NCI-H748 (cell line): ENCODE data around the gene MARS1.
A peak's percentile ranks its signal among the peaks of the same experiment; 100 is the strongest.

Source experiments
- DNase-seq: peaks from one replicate; lab custom pipeline; 2025; ENCODE audit not compliant: unreplicated experiment; lab: John Stamatoyannopoulos, UW

MARS1 gene

DNA sequence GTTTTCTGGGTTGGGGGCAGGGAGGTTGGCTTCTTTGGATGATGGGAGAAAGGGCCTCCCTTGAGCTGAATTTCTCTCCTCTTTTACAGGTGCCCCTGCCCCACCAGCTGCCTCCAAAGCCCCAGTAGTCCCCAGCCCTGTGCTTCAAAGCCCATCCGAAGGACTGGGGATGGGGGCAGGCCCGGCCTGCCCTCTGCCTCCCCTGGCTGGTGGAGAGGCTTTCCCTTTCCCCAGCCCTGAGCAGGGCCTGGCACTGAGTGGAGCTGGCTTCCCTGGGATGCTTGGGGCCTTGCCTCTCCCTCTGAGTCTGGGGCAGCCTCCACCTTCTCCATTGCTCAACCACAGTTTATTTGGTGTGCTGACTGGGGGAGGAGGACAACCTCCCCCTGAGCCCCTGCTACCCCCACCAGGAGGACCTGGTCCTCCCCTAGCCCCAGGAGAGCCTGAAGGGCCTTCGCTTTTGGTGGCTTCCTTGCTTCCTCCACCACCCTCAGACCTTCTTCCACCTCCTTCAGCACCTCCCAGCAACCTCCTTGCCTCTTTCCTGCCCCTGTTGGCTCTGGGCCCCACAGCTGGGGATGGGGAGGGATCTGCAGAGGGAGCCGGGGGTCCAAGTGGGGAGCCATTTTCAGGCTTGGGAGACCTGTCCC is 38.7 kb downstream of the MARS1 start:
- DNase-seq: no peak

DNA sequence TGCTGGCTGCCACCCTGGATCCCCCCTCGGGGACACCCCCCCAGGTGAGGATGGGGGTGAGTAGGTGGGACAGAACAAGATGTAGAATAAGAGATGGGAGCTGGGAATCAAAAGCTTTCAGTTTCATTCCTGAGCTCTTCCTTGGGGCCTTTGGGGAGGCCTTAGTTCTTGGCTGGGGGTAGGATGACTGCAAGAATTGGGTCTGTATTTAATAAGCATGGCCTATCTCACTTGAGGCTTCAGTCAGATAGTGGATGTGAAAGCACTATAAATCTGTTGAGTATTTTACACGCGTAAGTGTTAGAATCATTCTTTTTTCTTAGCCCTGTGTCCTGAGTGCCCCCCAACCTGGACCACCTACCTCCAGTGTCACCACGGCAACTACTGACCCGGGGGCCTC is 39.3 kb downstream of the MARS1 start:
- no peak for DNase-seq

DNA sequence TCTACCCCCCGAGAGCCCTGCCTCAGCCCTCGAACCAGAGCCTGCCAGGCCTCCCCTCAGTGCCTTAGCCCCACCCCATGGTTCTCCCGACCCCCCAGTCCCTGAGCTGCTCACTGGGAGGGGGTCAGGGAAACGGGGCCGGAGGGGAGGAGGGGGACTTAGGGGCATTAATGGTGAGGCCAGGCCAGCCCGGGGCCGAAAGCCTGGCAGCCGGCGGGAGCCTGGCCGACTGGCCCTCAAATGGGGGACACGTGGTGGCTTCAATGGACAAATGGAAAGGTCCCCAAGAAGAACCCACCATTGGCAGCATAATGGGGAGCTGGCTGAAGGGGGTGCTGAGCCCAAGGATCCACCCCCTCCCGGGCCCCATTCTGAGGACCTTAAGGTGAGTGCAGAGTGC is 40.3 kb downstream of the MARS1 start:
- DNase-seq: no peak

DNA sequence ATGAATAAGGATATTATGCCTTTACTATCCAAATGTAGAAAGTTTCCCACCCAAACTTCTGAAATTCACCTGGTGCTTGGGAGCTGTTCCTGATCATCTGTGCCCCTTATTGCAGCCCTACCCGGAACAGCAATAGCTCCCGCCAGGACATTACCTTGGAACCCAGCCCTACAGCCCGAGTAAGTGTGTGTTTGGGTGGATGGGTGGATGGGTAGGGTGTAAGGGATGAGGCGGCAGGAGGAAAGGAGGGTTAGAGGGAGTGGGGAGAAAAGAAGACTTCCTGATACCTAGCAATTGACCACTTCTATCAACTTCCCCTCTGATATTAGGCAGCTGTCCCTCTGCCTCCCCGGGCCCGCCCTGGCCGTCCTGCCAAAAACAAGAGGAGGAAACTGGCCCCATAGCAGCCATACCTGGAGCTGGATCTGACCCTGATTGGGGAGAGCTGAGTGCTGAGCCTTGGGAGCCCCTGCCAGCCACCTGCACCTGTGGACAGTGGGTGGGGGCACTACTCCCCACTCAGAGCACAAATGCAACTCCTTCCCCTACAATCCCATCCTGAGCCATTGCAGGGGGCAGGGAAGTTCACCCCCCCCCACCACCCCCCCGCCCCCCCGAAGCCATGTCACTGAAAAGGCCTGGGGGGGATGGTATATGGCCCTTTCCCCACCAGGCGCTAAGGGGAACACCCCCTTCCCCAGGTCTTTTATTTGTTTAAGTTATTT is 41.1 kb downstream of the MARS1 start:
- DNase-seq: no peak

DNA sequence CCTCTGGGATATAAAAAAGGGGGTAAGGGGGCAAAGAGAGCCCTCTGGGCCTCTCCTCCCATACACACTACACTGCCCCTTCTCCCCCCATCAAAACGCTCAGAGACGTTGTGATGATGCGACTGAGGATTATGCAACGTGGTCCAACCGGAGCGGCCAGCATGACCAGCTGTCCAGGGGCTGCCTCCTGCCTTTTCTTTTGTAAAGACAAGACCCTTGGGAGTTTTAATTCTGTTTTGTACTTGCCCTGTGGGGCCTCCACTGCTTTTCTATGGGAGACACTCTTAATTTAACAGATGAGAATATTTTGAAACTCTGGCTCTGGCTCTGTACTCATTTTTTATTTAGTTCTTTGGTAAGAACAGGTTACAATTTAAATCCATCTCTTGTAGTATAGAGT is 42.0 kb downstream of the MARS1 start:
- DNase-seq: no peak

DNA sequence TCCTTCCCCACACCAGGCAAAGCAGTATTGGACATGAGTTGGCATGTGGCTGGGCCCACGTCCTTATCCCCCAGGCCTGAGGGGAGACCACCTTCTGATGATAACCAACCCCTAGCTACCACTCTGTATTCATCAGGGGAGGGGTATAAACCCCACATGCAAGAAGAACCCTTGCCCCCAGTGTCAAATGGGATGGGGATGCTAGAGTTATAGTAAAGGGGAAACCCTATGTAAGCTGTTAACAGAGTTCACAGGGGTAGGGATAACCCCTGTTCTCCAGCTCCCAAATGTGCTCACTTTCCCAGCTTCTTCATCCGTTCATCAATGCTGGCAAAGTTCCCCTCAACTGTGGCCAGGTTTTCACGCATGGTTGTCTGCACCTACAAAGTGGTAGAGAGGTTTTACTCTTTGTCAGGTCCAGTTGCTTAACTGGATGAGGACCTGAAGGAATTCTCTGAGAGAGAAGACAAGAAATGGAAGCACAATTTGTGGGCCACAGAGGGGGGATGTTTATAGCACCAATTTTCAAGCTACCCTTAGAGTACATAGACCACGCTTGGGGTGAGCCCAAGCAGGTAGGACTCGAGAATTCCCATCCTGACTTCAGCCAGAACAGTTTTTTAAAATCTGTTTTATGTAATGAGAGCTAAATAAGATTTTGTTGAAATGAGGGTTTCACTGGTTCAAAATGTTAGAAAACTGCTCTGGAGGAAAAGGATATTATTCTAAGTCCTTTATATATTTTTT is 42.7 kb downstream of the MARS1 start:
- DNase-seq: no peak

DNA sequence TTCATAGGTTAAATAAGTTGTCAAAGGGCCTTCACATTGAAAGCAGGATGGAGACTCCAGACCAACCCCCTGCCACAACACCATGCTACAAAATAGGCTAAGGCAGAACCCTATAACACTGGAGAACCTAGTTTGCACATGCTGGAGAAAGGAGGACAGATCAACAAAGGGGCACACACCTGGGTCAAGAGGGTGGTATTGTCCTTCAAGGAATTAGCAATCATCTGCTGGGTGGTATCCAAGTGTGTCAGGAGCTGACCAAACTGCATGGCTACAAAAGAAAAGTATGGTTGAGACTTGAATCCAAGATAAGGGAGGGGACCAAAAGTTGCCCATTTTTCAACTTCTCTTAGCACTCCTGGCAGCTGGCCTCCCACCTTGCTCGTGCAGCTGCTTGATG is 44.0 kb downstream of the MARS1 start:
- no peak for DNase-seq

DNA sequence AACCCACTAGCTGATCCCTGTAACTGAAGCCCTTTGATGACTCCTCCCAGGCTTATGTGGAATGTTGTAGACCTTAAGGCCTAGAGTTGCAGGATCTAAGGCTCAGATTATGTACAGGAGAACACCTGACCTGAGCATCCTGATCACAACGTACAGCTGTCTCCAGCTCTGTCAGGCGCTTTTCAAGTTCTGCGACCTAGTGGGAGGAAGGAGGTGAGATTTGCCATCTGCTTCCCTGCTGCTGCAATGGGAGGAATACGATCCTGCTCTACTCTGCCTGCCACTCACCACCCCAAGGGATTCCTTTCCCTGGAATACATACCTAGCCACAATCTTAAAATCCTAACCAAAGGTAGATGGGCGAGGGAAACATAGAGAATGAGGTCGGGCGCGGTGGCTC is 45.2 kb downstream of the MARS1 start:
- DNase-seq: no peak

DNA sequence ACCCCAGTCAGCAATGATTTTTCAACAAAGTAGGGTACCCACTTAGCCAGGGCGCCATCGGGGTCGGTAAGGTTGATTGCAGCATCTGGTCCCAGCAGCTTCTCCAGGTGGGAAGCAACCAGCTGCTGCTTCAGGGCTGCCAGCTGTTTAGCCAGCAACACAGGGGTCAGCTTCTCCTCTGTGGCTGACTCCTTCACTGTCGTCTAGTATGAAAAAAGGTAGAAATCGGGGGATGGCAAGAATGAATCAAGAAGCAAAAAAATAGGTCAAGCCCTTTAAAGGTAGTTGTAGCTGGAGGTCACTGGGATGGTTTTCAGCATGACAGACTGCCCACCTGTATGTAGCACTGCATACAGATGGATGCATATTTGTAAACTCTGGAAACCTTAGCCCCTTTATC is 46.4 kb downstream of the MARS1 start:
- no peak for DNase-seq

DNA sequence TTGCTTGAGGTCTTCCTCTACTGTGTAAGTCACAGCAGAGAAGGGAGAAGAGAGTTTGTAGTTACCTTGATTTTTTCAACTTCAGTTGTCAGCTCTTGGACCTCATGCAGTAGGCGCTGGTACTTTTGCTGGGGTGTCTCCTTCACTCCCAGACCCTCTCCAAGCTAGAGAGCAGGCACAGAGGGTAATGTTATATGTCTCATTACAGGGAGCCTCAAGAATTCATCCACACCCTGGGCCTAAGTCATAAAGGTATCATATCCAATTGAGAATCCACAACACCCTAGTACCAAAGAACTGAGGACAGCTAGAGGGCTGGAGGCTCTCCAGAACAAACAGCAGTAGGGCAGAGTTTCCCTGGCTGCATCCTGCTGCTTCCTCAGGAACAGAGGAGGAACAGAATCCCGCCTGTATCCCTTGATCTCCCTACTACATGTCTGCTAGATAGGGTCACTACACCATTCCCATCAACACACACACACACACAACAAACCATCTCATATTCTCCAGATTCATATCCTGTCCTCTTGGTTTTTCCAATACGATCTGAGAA is 47.2 kb downstream of the MARS1 start:
- no peak for DNase-seq

DNA sequence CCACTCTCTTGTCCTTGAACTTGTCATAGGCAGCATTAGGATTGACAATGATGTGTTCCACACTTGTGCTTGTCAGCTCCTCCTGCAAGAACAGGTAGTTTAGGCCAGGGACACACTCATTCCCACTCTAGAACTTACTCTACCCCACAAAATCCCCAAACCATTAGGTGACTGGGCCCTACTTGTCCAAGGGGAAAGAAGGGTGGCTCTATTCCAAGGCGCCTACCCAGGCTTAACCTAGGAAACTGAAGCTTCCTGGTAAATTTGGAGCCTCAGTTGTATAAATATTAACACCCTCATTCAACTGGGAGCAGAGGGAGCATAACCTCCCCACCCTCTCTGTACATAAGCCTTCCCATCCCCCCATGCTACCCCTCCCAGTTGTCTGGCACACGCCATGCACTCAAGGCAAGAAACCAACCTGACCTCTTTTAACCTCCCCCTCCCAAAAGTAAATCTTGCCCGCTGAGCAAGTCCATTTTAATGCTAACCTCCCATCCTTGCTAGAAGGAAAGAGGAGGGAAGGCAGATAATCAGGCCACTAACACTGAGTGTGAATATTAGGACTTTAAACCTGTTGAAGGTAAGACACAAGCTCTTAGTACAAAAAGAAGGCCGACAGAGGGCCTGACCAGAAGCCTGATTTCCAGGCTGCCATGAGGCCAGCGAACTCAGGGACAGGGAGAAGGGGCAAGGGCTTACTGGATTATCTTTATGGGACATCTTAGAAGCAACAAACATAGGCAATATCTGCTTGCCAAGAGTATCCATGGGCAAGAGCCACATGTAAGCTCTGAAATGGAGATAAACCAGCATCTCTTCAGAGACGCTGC is 48.1 kb downstream of the MARS1 start:
- no peak for DNase-seq

DNA sequence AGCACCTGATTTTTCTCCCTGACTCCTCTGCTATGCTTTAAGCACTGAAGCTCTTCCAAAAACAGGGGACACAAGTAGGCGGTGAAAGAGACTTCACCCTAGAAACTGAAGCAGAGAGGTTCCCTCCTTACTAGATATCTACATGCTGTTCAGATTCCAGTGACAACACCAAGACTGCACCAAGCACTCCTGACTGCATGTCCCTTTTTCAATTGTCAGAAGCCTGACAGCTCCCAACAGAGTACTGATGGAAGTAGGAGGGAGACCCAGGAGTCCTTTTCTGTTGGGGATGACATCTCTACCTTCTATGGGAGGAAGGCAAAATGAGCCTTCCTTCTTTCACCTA is 48.7 kb downstream of the MARS1 start:
- DNase-seq: no peak

DNA sequence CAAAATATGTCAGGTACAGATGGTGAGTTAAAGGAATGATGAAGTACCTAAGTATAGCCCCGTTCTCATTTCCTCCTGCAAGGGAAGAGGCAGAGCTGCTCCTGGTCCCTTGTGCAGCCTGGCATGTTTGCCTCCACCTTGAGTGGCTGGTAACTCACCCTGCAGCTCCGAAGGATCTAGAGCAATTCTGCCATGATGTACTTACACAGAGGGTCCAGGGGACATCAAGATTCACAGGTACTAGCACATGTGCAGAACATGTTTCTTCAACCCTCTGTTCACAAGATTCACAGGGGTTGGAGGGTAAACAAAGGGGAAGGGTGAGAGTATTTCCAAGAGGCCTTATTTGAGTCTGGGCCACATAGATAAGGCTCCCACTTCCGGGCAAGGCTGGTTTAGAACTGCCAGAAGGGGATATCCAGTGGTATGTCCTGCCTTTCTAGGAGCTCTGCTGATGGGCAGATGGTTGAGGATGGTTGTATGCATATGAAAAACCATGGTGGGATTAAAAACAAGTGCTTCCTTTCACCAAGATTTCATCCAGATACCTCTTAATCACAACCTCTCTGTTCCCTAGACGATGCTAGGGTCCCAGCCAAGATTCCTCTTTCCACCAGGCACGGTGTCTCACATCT is 51.4 kb downstream of the MARS1 start:
- no peak for DNase-seq

DNA sequence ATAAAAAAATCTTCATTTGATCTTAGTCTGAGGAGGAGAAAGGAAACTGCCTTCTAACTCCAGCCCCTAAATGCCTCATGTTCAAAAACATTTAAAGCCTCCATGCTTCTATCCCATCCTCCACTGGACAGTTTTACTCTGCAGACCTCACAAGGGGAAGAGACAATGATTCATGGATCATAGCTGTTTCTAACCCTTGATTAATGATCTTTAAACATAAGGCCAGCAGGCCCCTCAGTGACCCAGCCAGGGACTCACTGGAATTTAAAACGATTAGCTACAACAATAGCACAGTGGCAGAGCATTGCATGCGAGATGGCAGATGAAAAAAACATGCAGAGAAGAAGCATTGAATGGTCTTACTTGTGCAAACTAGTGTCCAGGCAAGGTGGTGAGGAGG is 53.1 kb downstream of the MARS1 start:
- no peak for DNase-seq

DNA sequence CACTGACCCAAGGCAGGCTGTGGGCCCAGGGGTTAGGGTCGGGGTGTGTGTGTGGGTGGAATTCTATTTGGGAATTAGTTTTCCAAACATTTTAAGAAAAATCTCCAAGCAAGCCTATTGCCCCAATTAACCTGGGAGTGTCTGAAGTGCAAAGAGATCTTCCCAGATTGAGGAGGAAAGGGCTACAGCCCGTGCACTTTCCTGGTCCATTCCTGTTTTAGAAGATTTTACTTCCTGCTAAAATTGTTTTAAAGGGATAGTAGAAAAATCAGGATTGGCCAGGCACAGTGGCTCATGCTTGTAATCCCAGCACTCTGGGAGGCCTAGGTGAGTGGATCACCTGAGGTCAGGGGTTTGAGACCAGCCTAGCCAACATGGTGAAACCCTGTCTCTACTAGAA is 53.8 kb downstream of the MARS1 start:
- no peak for DNase-seq

DNA sequence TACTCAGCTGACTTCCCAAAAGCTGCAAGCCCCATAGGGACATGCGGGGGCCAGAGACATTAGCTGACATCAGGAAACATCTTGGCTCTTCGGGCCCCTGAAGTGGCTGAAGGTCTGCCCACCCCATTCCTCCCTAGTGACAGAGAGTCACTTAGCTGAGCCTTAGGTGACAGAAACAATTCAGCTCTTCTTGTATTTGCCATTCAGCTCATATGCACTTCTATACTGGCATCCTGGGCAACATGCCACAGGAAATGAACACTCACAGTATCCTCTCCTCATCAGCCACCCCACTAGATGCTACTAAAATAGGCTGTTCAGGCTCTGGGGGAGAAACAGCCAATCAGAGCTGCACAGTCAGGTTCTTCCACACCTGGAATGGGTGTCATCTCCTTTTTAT is 55.7 kb downstream of the MARS1 start:
- DNase-seq: no peak

DNA sequence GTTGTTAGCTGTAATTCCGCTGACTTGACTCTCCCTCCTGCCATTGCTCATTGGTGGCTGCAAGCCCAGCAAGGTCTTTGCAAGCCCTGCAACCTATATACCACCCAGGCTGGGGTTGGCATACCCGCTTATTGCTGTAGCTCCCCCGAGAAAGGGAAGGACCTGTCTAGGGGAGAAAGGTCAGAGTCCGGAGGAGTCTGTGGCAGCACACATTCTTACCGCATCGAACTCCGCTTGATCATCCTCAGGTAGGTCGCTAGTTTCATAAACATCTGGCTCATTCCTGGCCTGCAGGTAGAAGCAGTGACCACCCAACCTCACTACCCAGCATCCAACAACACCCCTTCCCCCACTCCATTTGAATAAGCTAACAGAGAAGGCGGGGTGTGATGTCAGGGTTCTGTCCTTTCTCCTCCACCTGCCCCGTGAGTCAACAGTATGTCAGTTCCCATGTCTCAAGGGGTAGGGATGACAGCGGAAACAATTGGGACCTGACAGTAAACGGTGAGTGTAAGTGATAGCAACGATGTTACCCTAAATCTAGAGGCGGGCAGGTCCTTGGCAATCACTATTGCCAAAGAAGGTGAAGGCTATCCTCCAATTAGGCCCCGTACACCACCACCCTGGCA is 58.1 kb downstream of the MARS1 start:
- peak; percentile 30 for DNase-seq

DNA sequence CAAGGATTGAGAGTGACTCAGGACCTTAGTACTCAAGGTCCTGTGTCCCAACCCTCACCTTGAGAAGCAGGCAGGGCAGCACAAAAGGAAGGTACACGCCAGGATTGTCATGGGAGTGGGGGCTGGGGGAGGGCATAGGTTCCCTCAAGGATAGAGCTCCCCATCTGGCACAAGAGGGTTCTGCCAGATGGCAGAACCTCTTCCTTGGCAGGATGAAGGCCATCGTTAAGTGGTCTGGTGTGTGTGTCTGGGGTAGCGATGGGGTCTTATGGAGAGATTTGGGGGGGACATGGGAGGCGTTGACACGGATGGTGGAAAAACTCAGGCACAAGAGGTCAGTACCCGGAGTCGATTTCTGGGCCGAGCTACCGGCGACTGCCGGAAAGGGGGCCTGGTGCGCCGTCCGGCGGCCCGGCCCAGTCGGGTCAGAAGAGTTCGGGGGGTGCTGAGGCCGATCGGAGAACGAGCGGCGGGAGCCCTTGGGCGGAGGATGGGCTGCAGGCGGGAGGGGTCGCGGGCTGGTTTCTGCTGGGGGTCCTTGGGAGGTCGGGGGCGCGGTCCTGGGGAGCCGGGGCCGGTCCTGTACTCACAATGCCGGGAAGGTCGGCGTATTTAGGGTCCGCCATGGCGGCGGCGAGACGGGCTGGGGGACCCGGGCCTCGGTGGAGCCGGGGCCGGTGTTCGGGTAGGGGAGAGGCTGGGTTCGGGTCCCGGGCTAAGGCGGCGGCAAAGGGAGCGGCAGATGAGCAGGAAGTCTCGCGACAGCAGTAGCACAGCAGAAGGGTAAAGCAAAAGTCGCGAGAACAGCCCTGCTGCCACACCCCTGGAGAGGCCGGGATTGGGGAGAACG is 58.8 kb downstream of the MARS1 start, which contains the start of gene DCTN2:
Gene DCTN2, minus strand, starts transcription at position 755 of the 850 bp plus-strand sequence. Its CDS starts 129 bp downstream, at position 626.
- DNase-seq: peak; percentile 98
